Loucy (cell line): Measurements from ENCODE around the gene AGPAT3.

ENCODE experiments used
- CTCF ChIP-seq: fragments of 200-600 bp; sonication (generic); conservative IDR thresholded peaks from 2 replicates; pipeline ENCODE4 v1.5.1; 2014; ENCODE audit warnings: mild to moderate bottlenecking, antibody characterized with exemption, low read length
- EZH2phosphoT487 ChIP-seq: fragments of 200-600 bp; IDR thresholded peaks from 2 replicates; pipeline ENCODE4 v1.6.1; 2018; ENCODE audit warnings: antibody characterized with exemption, mild to moderate bottlenecking, moderate library complexity, borderline replicate concordance

- TF ChIP-seq CTCF (no peak), EZH2phosphoT487 (no peak)
These were observed 61.2 kb downstream of the AGPAT3 start for GRCh38 chr21:43926196-43926595.
